Astrocyte of the cerebellum (primary cell): Measurements from ENCODE around the gene IKZF1.

Experiments used
- DNase-seq: peaks from one replicate; pipeline ENCODE4 v3.0.0-alpha.2; 2011; ENCODE audit warnings: low read depth
- H3K4me3 ChIP-seq: 2 replicates; pipeline ENCODE4 v1.5.1; 2011; ENCODE audit warnings: mild to moderate bottlenecking, low read depth, low read length, moderate library complexity
- CTCF ChIP-seq: IDR thresholded peaks from 2 replicates; pipeline ENCODE4 v1.5.1; 2012; ENCODE audit warnings: low read length, low read depth, moderate library complexity, mild to moderate bottlenecking; ENCODE audit errors: missing control alignments
- in situ Hi-C: cut with HindIII; loops from 2 replicates; pipeline ENCODE4 v1.10.0; 2017; ENCODE audit warnings: low sequenced_read_pairs

Gene IKZF1

GRCh38 chr7:50415844-50416364, 111.4 kb downstream of the IKZF1 start:
- in situ Hi-C loops: no loop called here
- no peak for DNase-seq
- H3K4me3 ChIP-seq: no peak overlapping the region
- no peak for TF ChIP-seq CTCF

GRCh38 chr7:50416527-50417182, 112.1 kb downstream of the IKZF1 start:
- no peak for DNase-seq
- TF ChIP-seq CTCF: no peak
- no peak overlapping the region for H3K4me3 ChIP-seq
- in situ Hi-C loops: no loop called here

- peak; percentile 60 for DNase-seq
Observed at GRCh38 chr7:50418086-50418515, 113.6 kb downstream of the IKZF1 start.

GRCh38 chr7:50418526-50419290, 114.2 kb downstream of the IKZF1 start:
- TF ChIP-seq CTCF: no peak
- no peak for DNase-seq
- in situ Hi-C loops: no loop called here

More at GRCh38 chr7:50418086-50418515, 113.6 kb downstream of the IKZF1 start:
- peak; percentile 98 for TF ChIP-seq CTCF
- in situ Hi-C loops: no loop called here
- H3K4me3 ChIP-seq: no peak overlapping the region

GRCh38 chr7:50421043-50421442, 116.5 kb downstream of the IKZF1 start:
- in situ Hi-C loops: no loop called here
- TF ChIP-seq CTCF: no peak
- no peak for DNase-seq
- H3K4me3 ChIP-seq: no peak overlapping the region

More at GRCh38 chr7:50418526-50419290, 114.2 kb downstream of the IKZF1 start:
- H3K4me3 ChIP-seq: no peak overlapping the region

GRCh38 chr7:50422858-50423257, 118.3 kb downstream of the IKZF1 start:
- in situ Hi-C loops: no loop called here
- TF ChIP-seq CTCF: no peak
- DNase-seq: no peak

More at GRCh38 chr7:50422858-50423257, 118.3 kb downstream of the IKZF1 start:
- no peak overlapping the region for H3K4me3 ChIP-seq
